Spleen (tissue), 7 donors: ENCODE data around the gene MRPL45.

Source experiments
- POLR2AphosphoS5 ChIP-seq, 3 donors: sonication (generic); formaldehyde crosslinking; IDR thresholded peaks; one replicate each; pipeline ENCODE4 v1.5.1; 2017; ENCODE audit warnings: antibody characterized with exemption in 3 of 3
- TF ChIP-seq, protein P1 (sequence below), 11 experiments: fragments of 200-600 bp in 7 of 11; fragments of 450-650 bp in 4 of 11; sonication (generic) in 4 of 11; IDR thresholded peaks in 8 of 11; conservative IDR thresholded peaks in 3 of 11; 1 replicate in 7 of 11; 2 replicates in 4 of 11; pipeline versions ENCODE4 v1.4.0 to v1.8.0; 2016 to 2021; ENCODE audit warnings: antibody characterized with exemption in 11 of 11, inconsistent platforms in 4 of 11, mild to moderate bottlenecking in 1 of 11
- donor health status: DM: no; HTN: no; CAD: no; lungs with moderate emphysema.
- donor health status: DM: no; HTN: no; CAD: no.
- donor health status: DM: no; HTN: no; CAD: no.

DNA sequence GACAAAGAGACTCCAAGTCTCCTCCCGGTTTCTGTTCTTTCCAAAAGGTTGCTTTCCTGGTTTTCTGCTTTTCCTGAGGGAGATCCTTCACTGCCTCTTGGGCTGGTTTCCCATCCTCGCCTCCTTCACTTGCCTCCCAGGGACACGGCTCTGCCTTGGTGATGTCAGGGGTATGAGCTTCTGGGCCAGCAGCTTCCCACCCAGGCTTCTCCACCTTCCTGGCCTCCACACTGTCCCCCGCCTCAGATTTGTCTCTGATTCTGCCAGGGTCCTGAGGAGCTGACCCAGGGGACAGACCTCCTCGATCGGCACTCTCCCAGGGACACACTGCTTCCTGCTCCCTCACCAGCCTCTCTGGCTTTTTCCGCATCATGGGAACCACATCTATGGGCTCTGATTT, 32.3 kb downstream of the MRPL45 start:
- TF ChIP-seq, protein P1, sequence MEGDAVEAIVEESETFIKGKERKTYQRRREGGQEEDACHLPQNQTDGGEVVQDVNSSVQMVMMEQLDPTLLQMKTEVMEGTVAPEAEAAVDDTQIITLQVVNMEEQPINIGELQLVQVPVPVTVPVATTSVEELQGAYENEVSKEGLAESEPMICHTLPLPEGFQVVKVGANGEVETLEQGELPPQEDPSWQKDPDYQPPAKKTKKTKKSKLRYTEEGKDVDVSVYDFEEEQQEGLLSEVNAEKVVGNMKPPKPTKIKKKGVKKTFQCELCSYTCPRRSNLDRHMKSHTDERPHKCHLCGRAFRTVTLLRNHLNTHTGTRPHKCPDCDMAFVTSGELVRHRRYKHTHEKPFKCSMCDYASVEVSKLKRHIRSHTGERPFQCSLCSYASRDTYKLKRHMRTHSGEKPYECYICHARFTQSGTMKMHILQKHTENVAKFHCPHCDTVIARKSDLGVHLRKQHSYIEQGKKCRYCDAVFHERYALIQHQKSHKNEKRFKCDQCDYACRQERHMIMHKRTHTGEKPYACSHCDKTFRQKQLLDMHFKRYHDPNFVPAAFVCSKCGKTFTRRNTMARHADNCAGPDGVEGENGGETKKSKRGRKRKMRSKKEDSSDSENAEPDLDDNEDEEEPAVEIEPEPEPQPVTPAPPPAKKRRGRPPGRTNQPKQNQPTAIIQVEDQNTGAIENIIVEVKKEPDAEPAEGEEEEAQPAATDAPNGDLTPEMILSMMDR (IDR thresholded peaks at IDR 0.05 in 8 of 11, conservative IDR thresholded peaks at IDR 0.05 in 3 of 11): no peak
- no peak for TF ChIP-seq POLR2AphosphoS5 (IDR thresholded peaks at IDR 0.05)
